HG03135 (cell line): Measurements from ENCODE around the gene NFATC2.

Source experiments
- ATAC-seq: cut with Tn5 transposase; IDR thresholded peaks from one replicate; pipeline ENCODE4 v1.9.1; 2021; ENCODE audit warnings: mild to moderate bottlenecking, moderate library complexity; ENCODE audit not compliant: unreplicated experiment

The NFATC2 gene

DNA sequence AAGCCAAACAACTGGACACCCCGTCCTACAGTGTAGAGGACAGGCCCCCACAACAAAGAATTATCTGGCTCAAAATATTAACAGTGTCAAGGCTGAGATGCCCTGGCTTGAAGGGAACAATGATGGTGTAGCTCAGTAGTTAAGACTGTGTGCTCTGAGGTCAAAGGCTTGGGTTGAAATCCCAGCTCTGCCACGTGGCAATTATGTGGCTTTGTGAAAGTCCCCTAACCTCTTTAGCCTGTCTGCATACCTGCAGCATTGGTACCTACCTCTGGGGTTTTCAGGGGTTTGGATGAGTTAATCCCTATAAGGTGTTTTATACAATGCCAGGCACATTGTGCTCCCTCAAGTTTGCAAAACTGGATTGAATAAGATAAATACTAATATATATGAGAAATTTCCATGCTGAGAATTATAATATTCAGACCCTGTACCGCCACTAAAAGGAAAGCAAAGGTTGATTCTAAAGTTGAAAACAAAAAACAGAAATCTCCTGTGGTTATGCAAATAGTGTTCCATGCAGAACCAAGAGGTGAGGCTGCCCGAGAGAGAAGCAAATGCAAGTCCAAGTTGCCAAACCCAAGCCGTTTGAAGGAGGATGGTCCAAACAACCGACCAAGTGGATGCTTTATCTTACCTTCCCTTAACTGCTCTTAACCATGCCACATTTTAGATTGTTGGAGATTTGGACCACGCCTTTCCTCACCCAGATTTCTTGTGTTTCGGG lies 199.8 kb downstream of the NFATC2 start:
- ATAC-seq = no peak

DNA sequence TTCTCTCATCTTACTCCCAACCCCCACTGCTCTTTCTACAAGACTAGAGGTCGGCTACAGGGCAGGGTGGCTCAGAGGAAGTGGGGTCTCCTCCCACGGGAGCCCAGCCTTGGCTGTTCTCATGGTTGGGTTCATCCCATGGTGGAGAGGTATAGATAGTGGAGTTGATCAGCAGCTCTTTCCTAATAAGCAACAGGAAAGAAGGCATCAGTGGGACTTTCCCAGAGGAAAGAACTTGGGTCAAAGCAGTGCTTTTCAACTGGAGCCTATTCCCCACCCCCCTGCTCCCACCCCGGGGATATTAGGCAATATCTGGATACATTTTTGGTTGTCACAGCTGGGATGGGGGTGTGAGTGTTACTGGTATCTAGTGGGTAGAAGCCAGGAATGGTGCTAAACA lies 200.9 kb downstream of the NFATC2 start:
- ATAC-seq = no peak

DNA sequence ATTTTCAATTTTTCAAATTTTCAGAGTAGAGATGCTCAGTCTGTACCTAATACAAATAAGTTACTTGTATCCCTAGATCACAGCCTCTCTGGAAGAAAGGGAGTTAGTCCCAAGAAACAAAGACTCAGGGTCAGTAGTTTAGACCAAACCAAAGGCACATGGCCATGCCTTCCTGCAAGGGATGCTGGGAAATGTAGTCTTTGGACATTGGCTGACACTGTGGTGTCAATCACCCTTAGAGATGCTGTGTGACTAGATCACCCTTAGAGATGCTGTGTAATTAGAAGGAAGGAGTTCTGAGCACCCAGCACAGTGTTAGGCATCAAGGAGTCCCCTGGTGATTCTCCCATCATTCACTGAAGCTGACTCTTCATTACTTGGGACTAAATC lies 202.1 kb downstream of the NFATC2 start:
- no peak for ATAC-seq

DNA sequence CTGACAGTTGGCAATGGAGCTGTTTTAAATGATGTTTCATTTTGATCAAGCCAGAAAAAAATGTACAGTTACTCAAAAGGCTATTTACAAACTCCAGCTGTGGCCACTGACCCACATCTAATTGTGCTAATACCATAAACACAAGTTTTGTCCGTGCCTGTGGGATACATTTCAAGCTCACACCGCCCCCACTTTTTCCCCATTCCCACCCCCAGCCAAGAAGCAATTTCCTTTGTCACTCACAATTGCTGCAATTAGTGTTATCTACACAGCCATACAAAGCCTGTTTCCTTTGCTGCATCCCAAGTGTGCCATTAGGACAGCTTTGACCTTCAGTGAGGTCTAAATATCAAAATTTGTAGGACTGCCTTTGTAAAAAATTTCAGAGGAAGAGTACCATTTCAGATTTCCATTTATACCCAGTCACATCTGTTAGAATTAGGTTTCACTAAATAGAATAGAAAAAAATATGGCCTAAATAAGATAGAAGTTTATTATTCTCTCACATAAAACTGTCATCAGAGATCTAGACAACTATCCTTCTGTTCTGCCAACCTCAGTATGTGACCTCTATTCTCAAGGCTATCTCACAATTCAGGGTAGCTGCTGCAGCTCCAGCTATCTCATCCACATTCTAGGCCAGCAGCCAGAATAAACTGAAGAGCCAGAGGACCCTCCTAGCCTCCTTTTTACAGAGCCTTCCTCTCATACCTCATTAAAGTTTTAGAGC lies 202.6 kb downstream of the NFATC2 start:
- no peak for ATAC-seq

DNA sequence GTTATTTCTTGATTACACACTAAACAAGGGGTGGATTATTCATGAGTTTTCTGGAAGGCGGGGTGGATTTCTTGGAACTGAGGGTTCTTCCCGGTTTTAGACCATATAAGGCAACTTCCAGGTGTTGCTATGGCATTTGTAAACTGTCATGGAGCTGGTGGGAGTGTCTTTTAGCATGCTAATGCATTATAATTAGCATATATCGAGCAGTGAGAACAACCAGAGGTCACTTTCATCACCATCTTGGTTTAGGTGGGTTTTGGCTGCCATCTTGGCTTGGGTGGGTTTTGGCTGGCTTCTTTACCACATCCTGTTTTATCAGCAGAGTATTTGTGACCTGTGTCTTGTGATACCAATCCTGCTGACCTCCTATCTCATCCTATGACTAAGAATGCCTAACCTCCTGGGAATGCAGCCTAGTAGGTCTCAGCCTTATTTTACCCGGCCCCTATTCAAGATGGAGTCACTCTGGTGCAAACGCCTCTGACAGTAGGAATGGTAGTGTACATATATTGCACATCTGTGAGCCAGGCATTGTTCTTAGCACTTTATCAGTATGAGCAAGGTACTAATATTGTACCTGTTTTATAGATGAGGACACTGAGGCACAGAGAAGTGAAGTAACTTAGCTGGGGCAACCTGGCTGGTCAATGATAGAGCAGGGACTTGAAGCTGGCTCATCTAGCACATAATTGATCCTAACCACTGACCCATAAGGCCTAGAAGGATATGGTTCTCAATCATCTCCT lies 203.7 kb downstream of the NFATC2 start:
- ATAC-seq = no peak

DNA sequence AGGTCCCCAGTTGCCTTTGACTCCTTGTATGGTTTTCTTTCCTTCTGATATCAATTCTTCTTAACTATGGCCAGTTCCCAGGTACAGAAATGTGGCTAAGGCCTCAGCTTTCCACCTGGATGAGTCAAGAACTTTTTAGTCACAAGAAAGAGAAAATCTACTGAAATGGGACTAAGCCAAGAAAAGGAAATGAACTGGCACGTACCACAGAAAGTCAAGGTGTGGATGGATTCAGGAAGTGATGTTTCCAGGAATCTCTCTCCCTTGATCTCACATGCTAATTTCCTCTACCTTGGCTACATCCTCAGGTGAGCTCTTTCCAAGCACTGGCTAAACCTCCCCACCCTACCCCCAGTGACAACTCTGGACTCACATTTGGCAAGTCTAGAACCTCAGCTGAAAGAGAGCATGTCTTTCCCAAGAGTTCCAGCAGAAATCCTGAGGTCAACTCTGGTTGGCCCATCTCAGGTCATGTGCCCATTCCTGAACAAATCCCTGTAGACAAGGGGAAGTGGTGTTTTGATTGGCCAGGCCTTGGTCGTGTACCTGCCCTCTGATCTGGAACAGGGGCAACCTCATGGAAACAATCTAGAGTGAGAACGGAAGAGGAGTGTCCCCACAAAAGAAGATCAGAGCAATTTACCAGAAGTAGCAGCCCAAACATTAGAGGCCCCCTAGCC lies 205.3 kb downstream of the NFATC2 start:
- no peak for ATAC-seq
